Astrocyte of the hippocampus (primary cell): ENCODE measurements around the gene AOPEP.
A peak's percentile ranks its signal among the peaks of the same experiment; 100 is the strongest.

Experiments
- DNase-seq: peaks from one replicate; pipeline ENCODE4 v3.0.0; 2011; ENCODE audit warnings: low read depth, low spot score

Gene AOPEP

GRCh38 chr9:95131023-95131943 lies 404.8 kb downstream of the AOPEP start:
- DNase-seq = peak; percentile 86

GRCh38 chr9:95132366-95133324 lies 406.1 kb downstream of the AOPEP start:
- no peak for DNase-seq

DNA sequence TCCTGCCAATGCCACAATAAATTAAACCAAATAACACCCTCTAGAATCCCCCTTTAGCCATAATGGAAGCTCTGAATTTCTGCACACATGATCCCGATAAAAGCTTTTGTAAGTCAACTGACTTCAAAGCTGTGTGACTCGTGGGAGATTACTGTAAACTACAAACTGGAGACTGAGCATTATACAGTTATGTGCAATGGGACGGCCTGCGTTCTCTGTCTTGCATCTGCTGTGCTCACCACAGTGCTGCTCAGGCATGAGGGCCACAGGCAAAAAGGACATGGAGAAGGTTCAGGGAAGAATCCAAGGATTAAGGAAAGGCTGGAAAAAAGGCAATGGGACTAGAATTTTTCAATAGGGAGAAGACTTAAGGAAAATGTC lies 406.8 kb downstream of the AOPEP start:
- no peak for DNase-seq

- no peak for DNase-seq
These were observed 408.0 kb downstream of the AOPEP start for GRCh38 chr9:95134457-95134881.

DNA sequence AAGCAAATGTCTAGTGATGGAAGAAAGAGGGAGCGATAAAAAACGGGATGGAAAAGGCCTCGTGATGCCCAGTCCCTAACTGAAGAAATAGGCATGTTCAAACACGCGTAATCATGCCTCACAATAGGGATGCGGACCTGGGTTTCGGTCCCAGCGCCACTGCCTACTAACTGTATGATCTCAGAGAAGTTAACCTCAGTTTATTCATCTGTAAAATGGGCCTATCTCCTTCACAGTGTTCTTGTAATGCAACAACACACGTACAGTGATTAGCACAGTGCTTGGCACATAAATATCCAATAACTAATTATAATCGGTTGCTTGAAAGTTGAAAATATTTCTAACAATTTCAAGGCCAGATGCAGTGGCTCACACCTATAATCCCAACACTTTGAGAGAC lies 409.3 kb downstream of the AOPEP start:
- no peak for DNase-seq
